ENCODE measurements around the gene PPP1R16B.
A peak's percentile ranks its signal among the peaks of the same experiment; 100 is the strongest.

PPP1R16B gene

GRCh38 chr20:38864662-38865061, 59.2 kb downstream of the PPP1R16B start:
- H2BK12ac ChIP-seq (ENCODE audit: low read length), result no peak overlapping the region
- no peak overlapping the region for H4K8ac ChIP-seq (ENCODE audit: low read depth, low read length)
- no peaks in the 10 kb centered on the region for H3K36me3 ChIP-seq (replicated peaks in 1 of 2; ENCODE audit: control insufficient read depth in 2 of 2, insufficient read depth in 2 of 2, low read length in 2 of 2)
- H3K4me3 ChIP-seq (ENCODE audit: low read length in 2 of 2), result no peak overlapping the region
- no peak overlapping the region for H2BK15ac ChIP-seq (ENCODE audit: low read length)
- no peak overlapping the region for H2BK120ac ChIP-seq (ENCODE audit: low read depth, low read length)
- no peak overlapping the region for H4K91ac ChIP-seq (ENCODE audit: low read depth, low read length, poor library complexity)
- H3K79me1 ChIP-seq (ENCODE audit: low read depth, low read length), result no peaks in the 10 kb centered on the region
- no peak overlapping the region for H3K9ac ChIP-seq (ENCODE audit: low read depth, low read length, poor library complexity)
- H3K4me1 ChIP-seq (ENCODE audit: control insufficient read depth in 2 of 2, insufficient read depth in 1 of 2, low read depth in 1 of 2, low read length in 2 of 2), result no peaks in the 10 kb centered on the region
- H2AK5ac ChIP-seq (ENCODE audit: low read depth, low read length), result no peak overlapping the region
- H3K4me2 ChIP-seq (ENCODE audit: insufficient read depth, low read length, poor library complexity, severe bottlenecking), result no peak overlapping the region
- no peak overlapping the region for H2AFZ ChIP-seq (ENCODE audit: low read length)
- no peaks in the 10 kb centered on the region for H3K27me3 ChIP-seq (ENCODE audit: control insufficient read depth in 3 of 3, insufficient read depth in 3 of 3, low read depth in 1 of 3, low read length in 3 of 3)
- WGBS, 2 donors (ENCODE audit: extremely low coverage in 2 of 2, insufficient read length in 2 of 2, insufficient replicate concordance in 1 of 2), result no CpG with 5 or more reads among the region's 5 CpGs
- H3K23ac ChIP-seq (ENCODE audit: low read depth, low read length, poor library complexity), result no peak overlapping the region
- peaks cover 0 to 2% of the 10 kb centered on the region in 2 donors for H3K9me3 ChIP-seq (replicated peaks in 1 of 2; ENCODE audit: control insufficient read depth in 2 of 2, insufficient read depth in 1 of 2, low read depth in 1 of 2, low read length in 2 of 2)
- H3K14ac ChIP-seq (ENCODE audit: low read length), result no peak overlapping the region
- no peak for DNase-seq (ENCODE audit: low spot score)
- no peak overlapping the region for H3K18ac ChIP-seq (ENCODE audit: low read length)
- H3K4ac ChIP-seq (ENCODE audit: low read length), result no peak overlapping the region
- H3K27ac ChIP-seq (replicated peaks; ENCODE audit: low read length), result no peak overlapping the region
- H2BK5ac ChIP-seq (ENCODE audit: low read length), result no peak overlapping the region

GRCh38 chr20:38866265-38867061, 61.0 kb downstream of the PPP1R16B start:
- Histone ChIP-seq H3K79me1 (ENCODE audit: low read depth, low read length) (no peaks in the 10 kb centered on the region), H2BK120ac (ENCODE audit: low read depth, low read length) (no peak overlapping the region), H4K91ac (ENCODE audit: low read depth, low read length, poor library complexity) (no peak overlapping the region), H3K27ac (replicated peaks; ENCODE audit: low read length) (no peak overlapping the region), H3K4ac (ENCODE audit: low read length) (no peak overlapping the region), H3K4me2 (ENCODE audit: insufficient read depth, low read length, poor library complexity, severe bottlenecking) (no peak overlapping the region), H3K9me3 (replicated peaks in 1 of 2; ENCODE audit: control insufficient read depth in 2 of 2, insufficient read depth in 1 of 2, low read depth in 1 of 2, low read length in 2 of 2) (peaks cover 0 to 2% of the 10 kb centered on the region in 2 donors), H3K14ac (ENCODE audit: low read length) (no peak overlapping the region), H2AFZ (ENCODE audit: low read length) (no peak overlapping the region), H2AK5ac (ENCODE audit: low read depth, low read length) (no peak overlapping the region), H3K4me3 (ENCODE audit: low read length in 2 of 2) (no peak overlapping the region), H3K23ac (ENCODE audit: low read depth, low read length, poor library complexity) (no peak overlapping the region), H2BK12ac (ENCODE audit: low read length) (no peak overlapping the region), H2BK15ac (ENCODE audit: low read length) (no peak overlapping the region), H3K9ac (ENCODE audit: low read depth, low read length, poor library complexity) (no peak overlapping the region), H3K4me1 (ENCODE audit: control insufficient read depth in 2 of 2, insufficient read depth in 1 of 2, low read depth in 1 of 2, low read length in 2 of 2) (peaks cover 0 to 4% of the 10 kb centered on the region in 2 donors), H3K18ac (ENCODE audit: low read length) (peak overlapping the region; percentile 53), H3K27me3 (ENCODE audit: control insufficient read depth in 3 of 3, insufficient read depth in 3 of 3, low read depth in 1 of 3, low read length in 3 of 3) (no peaks in the 10 kb centered on the region), H3K36me3 (replicated peaks in 1 of 2; ENCODE audit: control insufficient read depth in 2 of 2, insufficient read depth in 2 of 2, low read length in 2 of 2) (no peaks in the 10 kb centered on the region), H4K8ac (ENCODE audit: low read depth, low read length) (no peak overlapping the region), H2BK5ac (ENCODE audit: low read length) (no peak overlapping the region)
- no peak for DNase-seq (ENCODE audit: low spot score)
- WGBS, 2 donors (ENCODE audit: extremely low coverage in 2 of 2, insufficient read length in 2 of 2, insufficient replicate concordance in 1 of 2), result no CpG with 5 or more reads among the region's 12 CpGs

- Histone ChIP-seq H4K8ac (ENCODE audit: low read depth, low read length) (no peak overlapping the region), H3K18ac (ENCODE audit: low read length) (no peak overlapping the region), H2BK12ac (ENCODE audit: low read length) (no peak overlapping the region), H2BK120ac (ENCODE audit: low read depth, low read length) (no peak overlapping the region), H2AFZ (ENCODE audit: low read length) (no peak overlapping the region), H3K4me1 (ENCODE audit: control insufficient read depth in 2 of 2, insufficient read depth in 1 of 2, low read depth in 1 of 2, low read length in 2 of 2) (peaks cover 0 to 4% of the 10 kb centered on the region in 2 donors), H3K27me3 (ENCODE audit: control insufficient read depth in 3 of 3, insufficient read depth in 3 of 3, low read depth in 1 of 3, low read length in 3 of 3) (no peaks in the 10 kb centered on the region), H3K9me3 (replicated peaks in 1 of 2; ENCODE audit: control insufficient read depth in 2 of 2, insufficient read depth in 1 of 2, low read depth in 1 of 2, low read length in 2 of 2) (peaks cover 0 to 2% of the 10 kb centered on the region in 2 donors), H2BK15ac (ENCODE audit: low read length) (no peak overlapping the region), H2AK5ac (ENCODE audit: low read depth, low read length) (no peak overlapping the region), H2BK5ac (ENCODE audit: low read length) (no peak overlapping the region), H3K36me3 (replicated peaks in 1 of 2; ENCODE audit: control insufficient read depth in 2 of 2, insufficient read depth in 2 of 2, low read length in 2 of 2) (no peaks in the 10 kb centered on the region), H3K14ac (ENCODE audit: low read length) (no peak overlapping the region), H3K4me2 (ENCODE audit: insufficient read depth, low read length, poor library complexity, severe bottlenecking) (no peak overlapping the region), H3K79me1 (ENCODE audit: low read depth, low read length) (no peaks in the 10 kb centered on the region), H3K4ac (ENCODE audit: low read length) (no peak overlapping the region), H3K4me3 (ENCODE audit: low read length in 2 of 2) (no peak overlapping the region), H3K9ac (ENCODE audit: low read depth, low read length, poor library complexity) (no peak overlapping the region), H4K91ac (ENCODE audit: low read depth, low read length, poor library complexity) (no peak overlapping the region), H3K27ac (replicated peaks; ENCODE audit: low read length) (no peak overlapping the region), H3K23ac (ENCODE audit: low read depth, low read length, poor library complexity) (no peak overlapping the region)
- no peak for DNase-seq (ENCODE audit: low spot score)
- no CpG with 5 or more reads among the region's 4 CpGs for WGBS, 2 donors (ENCODE audit: extremely low coverage in 2 of 2, insufficient read length in 2 of 2, insufficient replicate concordance in 1 of 2)
These were observed 61.5 kb downstream of the PPP1R16B start for GRCh38 chr20:38867062-38867359.

- DNase-seq (ENCODE audit: low spot score), result no peak
- H4K91ac ChIP-seq (ENCODE audit: low read depth, low read length, poor library complexity), result no peak overlapping the region
- H3K18ac ChIP-seq (ENCODE audit: low read length), result peak overlapping the region; percentile 41
- no peaks in the 10 kb centered on the region for H3K27me3 ChIP-seq (ENCODE audit: control insufficient read depth in 3 of 3, insufficient read depth in 3 of 3, low read depth in 1 of 3, low read length in 3 of 3)
- no peak overlapping the region for H3K4me3 ChIP-seq (ENCODE audit: low read length in 2 of 2)
- peak overlapping the region; percentile 5 for H2AK5ac ChIP-seq (ENCODE audit: low read depth, low read length)
- H3K4me1 ChIP-seq (ENCODE audit: control insufficient read depth in 2 of 2, insufficient read depth in 1 of 2, low read depth in 1 of 2, low read length in 2 of 2), result peaks cover 4 to 9% of the 10 kb centered on the region in 2 donors
- H2AFZ ChIP-seq (ENCODE audit: low read length), result no peak overlapping the region
- H3K9ac ChIP-seq (ENCODE audit: low read depth, low read length, poor library complexity), result no peak overlapping the region
- WGBS, 2 donors (ENCODE audit: extremely low coverage in 2 of 2, insufficient read length in 2 of 2, insufficient replicate concordance in 1 of 2), result no CpG with 5 or more reads among the region's 12 CpGs
- no peaks in the 10 kb centered on the region for H3K79me1 ChIP-seq (ENCODE audit: low read depth, low read length)
- no peak overlapping the region for H2BK15ac ChIP-seq (ENCODE audit: low read length)
- no peaks in the 10 kb centered on the region for H3K36me3 ChIP-seq (replicated peaks in 1 of 2; ENCODE audit: control insufficient read depth in 2 of 2, insufficient read depth in 2 of 2, low read length in 2 of 2)
- H2BK5ac ChIP-seq (ENCODE audit: low read length), result peak overlapping the region; percentile 59
- H2BK120ac ChIP-seq (ENCODE audit: low read depth, low read length), result no peak overlapping the region
- no peak overlapping the region for H3K23ac ChIP-seq (ENCODE audit: low read depth, low read length, poor library complexity)
- H3K9me3 ChIP-seq (replicated peaks in 1 of 2; ENCODE audit: control insufficient read depth in 2 of 2, insufficient read depth in 1 of 2, low read depth in 1 of 2, low read length in 2 of 2), result peaks cover 0 to 2% of the 10 kb centered on the region in 2 donors
- no peak overlapping the region for H4K8ac ChIP-seq (ENCODE audit: low read depth, low read length)
- no peak overlapping the region for H3K27ac ChIP-seq (replicated peaks; ENCODE audit: low read length)
- no peak overlapping the region for H2BK12ac ChIP-seq (ENCODE audit: low read length)
- peak overlapping the region; percentile 58 for H3K14ac ChIP-seq (ENCODE audit: low read length)
- H3K4me2 ChIP-seq (ENCODE audit: insufficient read depth, low read length, poor library complexity, severe bottlenecking), result no peak overlapping the region
- H3K4ac ChIP-seq (ENCODE audit: low read length), result no peak overlapping the region
These were observed 65.4 kb downstream of the PPP1R16B start for GRCh38 chr20:38870733-38871559.

All from neuronal stem cell (in vitro differentiated cells).